Measurements from ENCODE around the gene KRTAP10-2. TPM values are rescaled to one million over a fixed set of nuclear protein-coding genes. Genes with fewer than 3 reads are reported as not detected.
"Not testable (repeated sequence)": the region's sequence is repeated elsewhere in the genome, so short reads cannot be mapped to it uniquely, and the experiment has no call there.

The KRTAP10-2 gene, protein sequence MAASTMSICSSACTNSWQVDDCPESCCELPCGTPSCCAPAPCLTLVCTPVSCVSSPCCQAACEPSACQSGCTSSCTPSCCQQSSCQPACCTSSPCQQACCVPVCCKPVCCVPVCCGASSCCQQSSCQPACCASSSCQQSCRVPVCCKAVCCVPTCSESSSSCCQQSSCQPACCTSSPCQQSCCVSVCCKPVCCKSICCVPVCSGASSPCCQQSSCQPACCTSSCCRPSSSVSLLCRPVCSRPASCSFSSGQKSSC
- not detected for total RNA-seq

- intact Hi-C loops (cut with DNase I), result no loop called here
- DNase-seq (ENCODE audit: low spot score) (peak; percentile 38), ATAC-seq (no peak)
Measured at GRCh38 chr21:44551340-44551961, at the start of gene KRTAP10-2. TSS of gene KRTAP10-2 (minus strand) at chr21:44551505. CDS start at chr21:44551458, 47 bp downstream.

DNA sequence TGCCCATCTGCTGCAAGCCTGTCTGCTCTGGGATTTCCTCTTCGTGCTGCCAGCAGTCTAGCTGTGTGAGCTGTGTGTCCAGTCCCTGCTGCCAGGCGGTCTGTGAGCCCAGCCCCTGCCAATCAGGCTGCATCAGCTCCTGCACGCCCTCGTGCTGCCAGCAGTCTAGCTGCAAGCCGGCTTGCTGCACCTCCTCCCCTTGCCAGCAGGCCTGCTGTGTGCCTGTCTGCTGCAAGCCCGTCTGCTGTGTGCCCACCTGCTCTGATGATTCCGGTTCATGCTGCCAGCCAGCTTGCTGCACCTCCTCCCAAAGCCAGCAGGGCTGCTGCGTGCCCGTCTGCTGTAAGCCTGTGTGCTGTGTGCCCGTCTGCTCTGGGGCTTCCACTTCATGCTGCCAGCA lies 49.8 kb upstream of the KRTAP10-2 start:
- ATAC-seq; DNase-seq (ENCODE audit: low spot score); intact Hi-C loops (cut with DNase I): not testable (repeated sequence)

GRCh38 chr21:44600118-44600978 lies 49.0 kb upstream of the KRTAP10-2 start, which contains the start of gene KRTAP10-7:
TSS of gene KRTAP10-7 (plus strand) at chr21:44600597. CDS start at chr21:44600622, 25 bp downstream.
- ATAC-seq; intact Hi-C loops (cut with DNase I); DNase-seq (ENCODE audit: low spot score): not testable (repeated sequence)

DNA sequence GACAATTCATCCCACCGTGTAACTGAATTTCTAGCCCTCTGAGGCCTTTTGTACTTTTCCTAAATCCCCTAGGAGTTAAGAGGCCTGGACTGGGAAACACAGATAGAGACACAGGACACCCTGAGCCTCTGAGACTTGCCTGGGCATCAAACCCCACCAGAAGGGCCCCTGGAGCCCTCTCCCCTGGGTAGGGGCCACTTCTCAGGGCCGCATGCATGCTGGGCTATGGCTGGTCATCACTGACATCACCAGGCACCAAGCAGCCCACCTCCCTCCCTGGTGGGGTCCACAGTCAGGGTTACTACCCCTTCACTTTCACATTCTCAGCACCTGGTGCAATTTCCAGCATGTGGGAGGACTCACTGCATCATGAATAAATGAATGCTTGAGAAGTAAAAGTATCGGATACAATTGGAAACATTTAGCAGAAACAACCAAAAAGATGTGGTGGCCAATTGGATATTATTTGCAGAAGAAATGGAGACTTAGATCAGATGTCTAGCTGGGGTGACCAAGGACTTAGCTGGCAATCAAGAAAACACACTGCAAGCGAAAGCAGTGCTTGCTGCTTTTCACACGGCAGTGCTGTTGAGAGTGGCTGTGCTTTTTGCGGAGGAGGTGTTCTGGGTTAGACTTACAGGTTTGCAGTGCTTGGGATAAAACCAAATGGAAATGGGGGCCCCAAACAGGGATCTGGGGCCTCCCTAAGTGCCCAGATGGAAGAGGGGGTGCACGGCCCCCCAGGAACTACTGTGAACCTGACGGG lies 48.1 kb upstream of the KRTAP10-2 start:
- ATAC-seq (no peak), DNase-seq (ENCODE audit: low spot score) (no peak)
- intact Hi-C loops (cut with DNase I), result no loop called here

- ATAC-seq (no peak), DNase-seq (ENCODE audit: low spot score) (no peak)
- intact Hi-C loops (cut with DNase I), result no loop called here
Measured at GRCh38 chr21:44598061-44598460, 46.8 kb upstream of the KRTAP10-2 start.

DNA sequence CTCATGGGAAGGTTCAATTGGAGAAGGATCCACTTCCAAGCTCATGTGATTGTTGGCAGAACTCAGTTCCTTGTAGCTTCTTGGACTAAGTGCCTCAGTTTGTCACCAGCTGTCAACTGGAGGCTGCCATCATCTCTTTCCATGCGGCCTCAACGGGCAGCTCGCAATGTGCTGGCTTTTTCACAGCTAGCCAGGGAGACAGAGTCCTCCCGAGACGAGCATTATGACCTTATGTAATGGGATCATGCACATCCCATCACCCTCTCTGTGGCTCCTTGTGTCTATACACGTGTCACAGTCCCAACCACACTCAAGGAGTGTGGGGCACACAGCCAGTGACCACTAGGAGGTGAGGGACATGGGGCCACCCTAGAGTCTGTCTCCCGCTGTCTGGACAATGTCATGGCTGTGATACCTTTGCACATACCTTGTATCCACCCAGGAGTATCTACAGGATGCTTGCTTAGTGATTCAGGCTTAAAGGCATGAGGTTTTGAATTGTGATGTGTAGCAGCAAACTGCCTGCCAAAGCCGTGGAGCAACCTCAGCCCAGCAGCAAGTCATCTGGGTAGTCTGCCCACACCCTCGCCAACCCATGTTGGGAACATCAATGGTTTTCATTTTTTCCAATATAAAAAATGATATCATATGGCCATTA lies 44.9 kb upstream of the KRTAP10-2 start:
- no peak for ATAC-seq
- DNase-seq (ENCODE audit: low spot score), result no peak
- intact Hi-C loops (cut with DNase I), result no loop called here

- DNase-seq (ENCODE audit: low spot score), result no peak
- intact Hi-C loops (cut with DNase I), result no loop called here
- ATAC-seq, result no peak
Measured at GRCh38 chr21:44595524-44595923, 44.2 kb upstream of the KRTAP10-2 start.

DNA sequence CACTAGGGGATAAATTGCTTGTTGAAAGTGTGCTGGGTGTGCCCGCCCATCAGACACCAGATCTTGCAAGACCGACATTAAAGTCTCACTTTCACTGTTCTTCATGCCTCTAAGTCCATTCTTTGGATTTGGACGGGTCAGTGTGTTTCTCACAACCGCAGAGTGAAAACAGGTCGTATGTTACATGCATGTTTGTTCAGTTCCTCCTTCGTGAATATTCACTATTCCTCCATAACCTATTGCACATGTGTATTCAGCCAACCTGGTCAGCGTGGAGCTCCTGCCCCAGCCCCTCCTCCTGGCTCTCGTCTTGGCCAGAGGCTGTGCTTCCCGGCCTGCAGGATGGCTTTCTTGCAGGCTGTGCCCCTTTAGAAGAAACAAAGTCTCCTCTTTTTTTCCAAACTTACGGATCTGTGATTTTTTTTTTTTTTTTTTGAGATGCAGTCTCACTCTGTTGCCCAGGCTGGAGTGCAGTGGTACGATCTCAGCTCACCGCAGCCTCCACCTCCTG lies 43.2 kb upstream of the KRTAP10-2 start:
- ATAC-seq (no peak), DNase-seq (ENCODE audit: low spot score) (no peak)
- intact Hi-C loops (cut with DNase I), result no loop called here

DNA sequence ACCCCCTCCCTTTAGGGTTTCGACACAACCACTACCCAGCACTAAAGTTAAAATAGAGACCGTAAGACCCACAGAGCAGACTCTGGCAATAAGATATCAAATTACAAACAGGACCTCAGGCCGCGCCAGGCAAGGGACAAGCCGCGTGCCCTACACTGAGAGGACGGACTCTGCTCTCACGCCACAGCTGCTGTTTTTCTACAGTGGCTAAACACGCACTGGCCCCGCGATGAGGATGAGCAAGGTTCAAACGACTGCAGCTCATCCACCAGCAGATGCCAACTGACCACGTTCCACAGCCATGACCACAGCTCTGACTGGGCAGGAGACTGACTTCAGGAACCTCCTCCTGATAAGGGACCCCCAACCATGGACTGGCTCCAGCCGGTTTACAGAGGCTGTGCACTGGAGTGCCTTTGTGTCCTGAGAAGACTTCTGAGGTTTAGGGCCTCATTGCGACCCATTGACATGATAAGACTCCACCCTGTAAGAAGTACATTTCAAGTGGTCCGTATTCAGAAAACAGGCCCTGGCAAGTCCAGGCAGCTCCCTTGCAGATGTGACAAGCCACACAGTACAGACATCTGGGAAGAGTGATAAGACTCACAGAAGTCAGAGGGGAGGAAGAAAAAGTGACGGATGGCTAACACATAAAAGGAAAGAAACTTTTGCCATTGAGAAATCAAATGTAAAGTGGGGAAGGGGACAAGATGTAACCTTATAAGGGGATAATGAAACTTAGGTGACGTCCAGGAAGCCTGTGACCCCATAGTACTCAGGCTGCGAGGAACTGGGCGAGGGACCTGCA lies 42.5 kb upstream of the KRTAP10-2 start:
- intact Hi-C loops (cut with DNase I), result no loop called here
- no peak for ATAC-seq
- no peak for DNase-seq (ENCODE audit: low spot score)

GRCh38 chr21:44592446-44593311 lies 41.4 kb upstream of the KRTAP10-2 start, which contains the start of gene KRTAP10-6:
TSS of gene KRTAP10-6 (minus strand) at chr21:44592505. CDS start at chr21:44592484, 21 bp downstream.
- intact Hi-C loops (cut with DNase I), result no loop called here
- ATAC-seq (no peak), DNase-seq (ENCODE audit: low spot score) (no peak)

GRCh38 chr21:44591801-44592130 lies 40.5 kb upstream of the KRTAP10-2 start:
- ATAC-seq; DNase-seq (ENCODE audit: low spot score); intact Hi-C loops (cut with DNase I): not testable (repeated sequence)

DNA sequence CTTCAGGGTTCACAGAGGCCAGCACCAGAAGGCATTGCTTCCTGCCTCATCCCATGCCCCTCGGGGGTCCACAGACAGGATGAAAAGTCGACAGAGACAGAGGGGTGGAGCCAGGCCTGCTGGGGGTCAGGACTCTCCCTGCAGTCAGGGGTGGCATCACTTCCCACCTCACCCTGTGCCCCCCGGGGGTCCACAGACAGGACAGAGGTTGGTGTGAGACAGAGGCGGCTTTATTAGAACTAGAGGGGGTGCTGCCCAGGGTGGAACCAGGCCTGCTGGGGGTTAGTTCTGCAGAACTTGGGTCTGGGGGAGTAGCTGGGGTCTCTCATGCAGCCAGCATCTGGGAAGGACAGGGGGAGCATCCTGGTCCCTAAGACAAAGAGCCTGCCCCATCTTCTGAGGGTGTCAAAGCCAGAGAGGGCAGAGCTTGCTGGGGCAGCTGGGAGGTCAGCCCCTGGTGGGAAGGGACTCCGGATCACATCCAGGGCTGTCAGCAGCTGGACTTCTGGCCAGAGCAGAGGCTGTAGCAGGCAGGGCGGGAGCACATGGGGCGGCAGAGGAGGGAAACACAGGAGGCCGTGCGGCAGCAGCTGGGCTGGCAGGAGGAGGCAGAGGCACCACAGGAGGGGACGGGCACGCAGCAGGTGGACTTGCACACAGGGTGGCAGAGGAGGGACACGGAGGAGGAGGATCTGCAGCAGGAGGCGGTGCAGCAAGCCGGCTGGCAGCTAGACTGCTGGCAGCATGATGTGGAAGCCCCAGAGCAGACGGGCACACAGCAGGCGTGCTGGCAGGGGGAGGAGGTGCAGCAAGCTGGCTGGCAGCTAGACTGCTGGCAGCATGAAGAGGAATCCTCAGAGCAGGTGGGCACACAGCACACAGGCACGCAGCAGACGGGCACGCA lies 39.8 kb upstream of the KRTAP10-2 start:
- DNase-seq (ENCODE audit: low spot score); ATAC-seq; intact Hi-C loops (cut with DNase I): not testable (repeated sequence)

DNA sequence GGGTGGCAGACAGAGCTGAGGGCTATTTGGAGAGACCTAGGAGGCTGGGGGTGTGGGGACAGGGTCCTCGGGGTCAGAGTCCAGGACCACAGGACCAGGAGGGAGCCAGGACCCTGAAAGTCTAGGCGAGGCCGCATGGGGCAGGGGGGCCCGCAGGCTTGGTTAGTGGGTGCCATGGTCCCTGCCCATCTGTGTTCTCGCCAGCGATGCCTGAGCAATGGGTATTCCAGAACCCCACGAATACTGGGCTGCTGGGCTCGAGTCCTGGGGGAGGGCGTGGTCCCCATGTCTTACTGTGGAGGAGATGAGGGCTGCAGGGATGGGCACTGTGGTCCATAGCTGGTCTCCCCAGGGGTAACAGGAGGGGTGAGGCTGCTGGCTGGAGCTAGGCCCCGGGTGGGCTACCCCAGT lies 39.0 kb upstream of the KRTAP10-2 start:
- DNase-seq (ENCODE audit: low spot score) (no peak), ATAC-seq (no peak)
- intact Hi-C loops (cut with DNase I), result no loop called here

- ATAC-seq (no peak), DNase-seq (ENCODE audit: low spot score) (no peak)
Measured at GRCh38 chr21:44589586-44590305, 38.4 kb upstream of the KRTAP10-2 start.

GRCh38 chr21:44589094-44589493 lies 37.8 kb upstream of the KRTAP10-2 start:
- intact Hi-C loops (cut with DNase I), result no loop called here
- ATAC-seq (no peak), DNase-seq (ENCODE audit: low spot score) (no peak)

More at GRCh38 chr21:44589586-44590305, 38.4 kb upstream of the KRTAP10-2 start:
- intact Hi-C loops (cut with DNase I), result no loop called here

Measured in sciatic nerve (tissue), 2 donors.